HCT116 (cell line): ENCODE data around the gene TTLL10. TPM values are rescaled to one million over a fixed set of nuclear protein-coding genes. Genes with fewer than 3 reads are reported as not detected.

Experiments
- ATAC-seq: fragments of 200-7000 bp; cut with Tn5 transposase; 2 replicates; pipeline ENCODE4 v1.9.1; 2020; ENCODE audit warnings: mild to moderate bottlenecking, moderate library complexity
- BruUV-seq: library from RNA; stranded (reverse); fragments of 400-500 nt; replicated peaks from 2 replicates; lab custom pipeline; 2021; lab: Mats Ljungman, UMichigan
- CTCF ChIA-PET: fragments of 300-600 bp; sonication (Branson Sonifier 250); formaldehyde crosslinking; loops from one replicate; lab custom pipeline; 2021; ENCODE audit warnings: antibody characterized with exemption; lab: Charles Lee
- POLR2A ChIA-PET: fragments of 300-600, 350-600 bp; sonication (Branson Sonifier 250); formaldehyde crosslinking; loops from one replicate; lab custom pipeline; 2021; ENCODE audit warnings: antibody characterized with exemption; lab: Charles Lee
- RAD21 ChIA-PET, 2 experiments: fragments of 300-600 bp; sonication (Branson Sonifier 250); formaldehyde crosslinking; loops; one replicate each; lab custom pipeline; 2023; ENCODE audit warnings: low total read pairs in 2 of 2; ENCODE audit not compliant: uncharacterized antibody in 2 of 2, unreplicated experiment in 2 of 2, low non-redundant PET in 1 of 2; lab: Charles Lee
- DNase-seq: peaks from one replicate; pipeline ENCODE4 v3.0.0-alpha.2; 2010; ENCODE audit warnings: low read depth, low spot score
- H2AFZ ChIP-seq: fragments of 200-600 bp; shearing (Covaris generic), sonication (generic); 2 replicates; pipeline ENCODE4 v1.6.1; 2017; ENCODE audit warnings: low read depth, mixed run types, mixed read lengths, antibody characterized with exemption, low read length; ENCODE audit not compliant: poor library complexity, severe bottlenecking
- H3K27ac ChIP-seq: 2 replicates; pipeline ENCODE4 v1.5.1; 2012; ENCODE audit warnings: low read depth, low read length
- H3K27me3 ChIP-seq: fragments of 200-600 bp; sonication (generic); 2 replicates; pipeline ENCODE4 v1.6.1; 2016; ENCODE audit warnings: mixed run types, low read length, mixed read lengths; ENCODE audit not compliant: insufficient read depth
- H3K36me3 ChIP-seq, 2 experiments: fragments of 200-500 bp in 1 of 2; fragments of 200-600 bp in 1 of 2; sonication (Bioruptor generic) in 1 of 2; sonication (generic) in 1 of 2; 2 replicates each; pipeline versions ENCODE4 v1.5.1 to v1.6.1; 2014 to 2016; ENCODE audit warnings: low read length in 2 of 2, inconsistent platforms in 1 of 2, mixed read lengths in 1 of 2, mixed run types in 1 of 2; ENCODE audit not compliant: insufficient read depth in 2 of 2, control insufficient read depth in 1 of 2
- H3K4me1 ChIP-seq, 2 experiments: fragments of 200-600 bp in 1 of 2; sonication (generic) in 1 of 2; 2 replicates each; pipeline versions ENCODE4 v1.5.1 to v1.6.1; 2012 to 2017; ENCODE audit warnings: low read length in 2 of 2, inconsistent platforms in 1 of 2, mild to moderate bottlenecking in 1 of 2, mixed read lengths in 1 of 2, mixed run types in 1 of 2, moderate library complexity in 1 of 2; ENCODE audit not compliant: insufficient read depth in 2 of 2, control insufficient read depth in 1 of 2
- H3K4me2 ChIP-seq: fragments of 200-600 bp; sonication (generic); 2 replicates; pipeline ENCODE4 v1.6.1; 2017; ENCODE audit warnings: mixed run types, low read length, mixed read lengths
- H3K4me3 ChIP-seq, 2 experiments: fragments of 200-600 bp in 1 of 2; sonication (generic) in 1 of 2; replicated peaks in 1 of 2; 2 replicates each; pipeline ENCODE4 v1.5.1; 2011 to 2016; ENCODE audit warnings: low read length in 2 of 2, control low read depth in 1 of 2, low read depth in 1 of 2, mild to moderate bottlenecking in 1 of 2, mixed read lengths in 1 of 2, mixed run types in 1 of 2
- H3K79me2 ChIP-seq: fragments of 200-600 bp; sonication (generic); 2 replicates; pipeline ENCODE4 v1.6.1; 2017; ENCODE audit warnings: mild to moderate bottlenecking, mixed run types, low read length, moderate library complexity, mixed read lengths; ENCODE audit not compliant: insufficient read depth
- H3K9ac ChIP-seq: fragments of 200-600 bp; sonication (generic); 2 replicates; pipeline ENCODE4 v1.6.1; 2016; ENCODE audit warnings: low read length, mixed read lengths
- H3K9me2 ChIP-seq: fragments of 200-600 bp; sonication (generic), shearing (Covaris generic); 2 replicates; pipeline ENCODE4 v1.6.1; 2017; ENCODE audit warnings: mixed run types, mild to moderate bottlenecking, moderate library complexity; ENCODE audit not compliant: insufficient read depth
- H3K9me3 ChIP-seq, 2 experiments: fragments of 200-500 bp in 1 of 2; fragments of 200-600 bp in 1 of 2; sonication (Bioruptor generic) in 1 of 2; sonication (generic) in 1 of 2; 2 replicates each; pipeline ENCODE4 v1.6.1; 2014 to 2017; ENCODE audit warnings: low read length in 2 of 2, mixed read lengths in 2 of 2, inconsistent platforms in 1 of 2, low read depth in 1 of 2, mild to moderate bottlenecking in 1 of 2, mixed run types in 1 of 2, moderate library complexity in 1 of 2; ENCODE audit not compliant: control insufficient read depth in 1 of 2, insufficient read depth in 1 of 2
- H4K20me1 ChIP-seq: fragments of 200-600 bp; sonication (generic), shearing (Covaris generic); 2 replicates; pipeline ENCODE4 v1.6.1; 2017; ENCODE audit warnings: mixed run types, mild to moderate bottlenecking, moderate library complexity; ENCODE audit not compliant: insufficient read depth
- CEBPB ChIP-seq: IDR thresholded peaks from 2 replicates; pipeline ENCODE4 v1.6.1; 2012; ENCODE audit warnings: low read depth
- EGR1 ChIP-seq: IDR thresholded peaks from 2 replicates; pipeline ENCODE4 v1.6.1; 2012; ENCODE audit warnings: low read depth
- FOSL1 ChIP-seq: IDR thresholded peaks from 2 replicates; pipeline ENCODE4 v1.6.1; 2012; ENCODE audit warnings: low read depth
- POLR2AphosphoS5 ChIP-seq: IDR thresholded peaks from 2 replicates; pipeline ENCODE4 v1.6.1; 2011; ENCODE audit warnings: mild to moderate bottlenecking, low read depth, low read length, moderate library complexity
- RAD21 ChIP-seq: IDR thresholded peaks from 2 replicates; pipeline ENCODE4 v1.6.1; 2012; ENCODE audit warnings: low read depth, mild to moderate bottlenecking
- intact Hi-C: fragments of 100-400 bp; cut with micrococcal nuclease; formaldehyde crosslinking; loops from 2 replicates; pipeline ENCODE4 v1.10.0; 2022
- total RNA-seq: library from RNA; stranded (reverse); gene quantifications from one replicate; pipeline ENCODE4 v1.2.1, GENCODE V29; 2021; ENCODE audit not compliant: unreplicated experiment
- TF ChIP-seq, protein P1 (sequence below): IDR thresholded peaks from 2 replicates; pipeline ENCODE4 v1.6.1; 2012

The TTLL10 gene
- total RNA-seq, 1 experiment from 2014 or later = 0.10 TPM

DNA sequence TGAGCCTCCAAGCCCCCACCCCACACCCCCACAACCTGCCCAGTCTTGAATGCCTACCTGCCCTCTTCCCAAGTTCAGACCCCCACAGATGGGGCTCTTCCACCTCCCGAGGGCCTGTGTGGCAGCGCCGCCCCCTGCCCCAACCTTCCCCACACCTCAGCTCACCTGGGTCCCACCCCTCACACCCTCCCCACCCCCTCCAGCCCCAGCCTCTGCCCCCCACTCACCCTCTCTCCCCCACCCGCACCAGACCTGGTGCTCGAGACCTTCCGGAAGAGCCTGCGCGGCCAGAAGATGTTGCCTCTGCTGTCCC lies 23.5 kb downstream of the TTLL10 start (continued):
- TF ChIP-seq POLR2AphosphoS5 = no peak
- no peak for TF ChIP-seq RAD21
- no peak for TF ChIP-seq EGR1
- TF ChIP-seq, protein P1, sequence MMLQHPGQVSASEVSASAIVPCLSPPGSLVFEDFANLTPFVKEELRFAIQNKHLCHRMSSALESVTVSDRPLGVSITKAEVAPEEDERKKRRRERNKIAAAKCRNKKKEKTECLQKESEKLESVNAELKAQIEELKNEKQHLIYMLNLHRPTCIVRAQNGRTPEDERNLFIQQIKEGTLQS = no peak
- TF ChIP-seq FOSL1 = no peak
- TF ChIP-seq, all 23 proteins: peak for 0

DNA sequence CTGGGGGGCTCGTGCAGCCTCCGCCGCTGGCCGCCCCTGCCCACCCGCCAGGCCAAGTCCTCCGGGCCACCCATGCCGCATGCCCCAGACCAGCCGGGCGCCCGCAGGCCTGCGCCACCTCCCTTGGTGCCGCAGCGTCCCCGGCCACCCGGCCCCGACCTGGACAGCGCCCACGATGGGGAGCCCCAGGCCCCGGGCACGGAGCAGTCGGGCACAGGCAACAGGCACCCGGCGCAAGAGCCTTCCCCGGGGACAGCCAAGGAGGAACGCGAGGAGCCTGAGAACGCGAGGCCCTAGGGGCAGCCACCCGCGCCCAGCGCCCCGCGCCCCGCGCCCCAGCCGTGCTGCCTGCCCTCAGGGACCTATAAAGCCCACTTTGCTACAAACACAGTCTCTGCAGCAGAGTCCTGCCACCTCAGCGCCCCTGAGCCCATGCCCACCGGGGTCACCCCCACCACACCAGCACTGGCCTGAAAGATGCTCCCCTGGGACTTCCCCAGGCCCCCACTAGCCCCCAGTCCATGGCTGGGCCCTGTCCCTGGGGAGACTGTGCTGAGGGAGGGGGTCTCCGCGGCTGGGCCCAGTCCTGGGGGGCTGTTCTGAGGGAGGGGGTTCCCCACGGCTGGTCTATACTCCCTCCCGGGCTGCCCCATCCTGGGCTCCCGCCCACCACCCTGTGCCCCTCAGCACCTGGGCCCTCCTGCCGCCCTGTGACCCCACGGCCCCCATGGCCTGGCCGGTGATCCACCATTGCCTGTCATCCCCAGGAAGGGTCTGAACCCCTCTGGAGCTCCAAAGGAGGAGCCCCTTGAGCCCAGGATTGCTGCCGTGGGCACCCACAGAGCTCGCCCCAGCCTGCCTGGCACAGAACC lies 24.1 kb downstream of the TTLL10 start:
- TF ChIP-seq, protein P1 = no peak
- ChIA-PET CTCF (no interaction called here), POLR2A (no interaction called here), RAD21 (no interaction called here)
- no peaks in the 10 kb centered on the region for H3K9me3 ChIP-seq
- BruUV-seq = no TSS peak
- intact Hi-C loops = no loop called here
- H4K20me1 ChIP-seq = no peaks in the 10 kb centered on the region
- H3K9ac ChIP-seq = no peak overlapping the region
- H3K27ac ChIP-seq = no peak overlapping the region
- H3K79me2 ChIP-seq = no peaks in the 10 kb centered on the region
- no peak overlapping the region for H3K4me3 ChIP-seq
- no peaks in the 10 kb centered on the region for H3K36me3 ChIP-seq
- H3K27me3 ChIP-seq = no peaks in the 10 kb centered on the region
- no peak overlapping the region for H2AFZ ChIP-seq
- ATAC-seq (no peak), DNase-seq (no peak)
- H3K4me2 ChIP-seq = no peak overlapping the region
- peaks cover 0 to 5% of the 10 kb centered on the region in 2 experiments; a peak in 1 of 4 replicates for H3K4me1 ChIP-seq
- H3K9me2 ChIP-seq = no peaks in the 10 kb centered on the region

DNA sequence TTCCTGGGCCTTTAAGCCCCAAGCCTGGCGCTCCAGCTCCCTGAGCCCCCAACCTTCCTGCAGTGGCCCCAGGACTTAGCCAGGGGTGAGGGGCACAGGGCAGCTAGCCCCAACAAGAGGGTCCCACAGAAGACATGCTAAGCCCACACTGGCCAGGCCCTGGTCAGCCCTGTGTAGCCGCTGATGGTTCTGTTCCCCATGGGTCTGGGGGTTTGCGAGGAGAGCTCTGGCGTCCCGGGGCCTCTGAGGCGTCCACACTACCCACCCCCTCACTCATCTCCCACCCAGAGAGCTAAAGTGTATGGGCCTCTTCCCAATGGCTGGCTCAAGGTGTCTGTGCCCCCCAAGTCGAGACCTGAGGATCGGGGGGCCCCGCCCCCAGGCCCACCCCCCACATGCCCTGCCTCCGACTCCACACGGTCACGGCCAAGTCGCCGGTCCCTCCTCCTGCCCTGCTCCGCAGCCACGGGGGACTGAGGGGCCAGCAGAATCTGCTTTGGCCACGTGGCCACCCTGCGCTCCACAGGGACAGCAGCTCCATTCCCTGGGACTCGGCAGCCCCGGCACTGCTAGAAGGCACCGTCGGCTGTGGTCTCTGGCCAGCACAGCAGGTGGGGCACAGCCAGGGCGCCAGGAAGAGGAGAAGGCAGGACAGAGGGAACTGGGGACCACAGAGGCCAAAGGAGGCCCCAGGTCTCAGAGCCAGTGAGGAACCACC lies 24.9 kb downstream of the TTLL10 start:
- H3K36me3 ChIP-seq = no peaks in the 10 kb centered on the region
- no peaks in the 10 kb centered on the region for H3K27me3 ChIP-seq
- TF ChIP-seq CEBPB = no peak
- H4K20me1 ChIP-seq = no peaks in the 10 kb centered on the region
- H3K4me2 ChIP-seq = no peak overlapping the region
- CTCF ChIA-PET = no interaction called here
- H3K4me1 ChIP-seq = peaks cover 0 to 5% of the 10 kb centered on the region in 2 experiments; a peak in 1 of 4 replicates
- H3K9ac ChIP-seq = no peak overlapping the region
- intact Hi-C loops = no loop called here
- no peaks in the 10 kb centered on the region for H3K9me2 ChIP-seq
- H3K4me3 ChIP-seq = no peak overlapping the region
- RAD21 ChIA-PET = no interaction called here
- H2AFZ ChIP-seq = no peak overlapping the region
- DNase-seq (no peak), ATAC-seq (no peak)
- H3K79me2 ChIP-seq = no peaks in the 10 kb centered on the region
- no peak overlapping the region for H3K27ac ChIP-seq
- POLR2A ChIA-PET = no interaction called here
- no TSS peak for BruUV-seq
- H3K9me3 ChIP-seq = no peaks in the 10 kb centered on the region
